Nucleus accumbens (tissue), 56 donors: Measurements from ENCODE around the gene TCERG1L.

Experiments used
- DNase-seq, 56 donors: peaks; one replicate each; lab custom pipeline; 2025; lab: John Stamatoyannopoulos, UW

The TCERG1L gene

DNA sequence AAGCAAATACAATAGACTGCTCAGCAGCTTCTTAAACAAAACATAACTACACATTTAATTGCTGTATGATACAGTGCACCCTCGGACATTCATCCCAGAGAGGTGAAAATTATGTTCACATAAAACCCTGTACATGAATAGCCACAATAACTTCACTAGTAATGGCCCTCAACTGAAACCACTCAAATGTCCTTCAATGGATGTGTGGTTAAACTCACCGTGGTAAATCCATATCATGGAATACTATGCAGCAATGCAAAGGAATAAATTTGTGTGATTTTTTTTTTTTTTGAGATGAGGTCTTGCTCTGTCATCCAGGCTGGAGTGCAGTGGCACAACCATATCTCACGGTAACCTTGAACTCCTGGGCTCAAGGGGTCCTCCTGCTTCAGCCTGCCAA lies 252.7 kb downstream of the TCERG1L start:
- no peak for DNase-seq

DNA sequence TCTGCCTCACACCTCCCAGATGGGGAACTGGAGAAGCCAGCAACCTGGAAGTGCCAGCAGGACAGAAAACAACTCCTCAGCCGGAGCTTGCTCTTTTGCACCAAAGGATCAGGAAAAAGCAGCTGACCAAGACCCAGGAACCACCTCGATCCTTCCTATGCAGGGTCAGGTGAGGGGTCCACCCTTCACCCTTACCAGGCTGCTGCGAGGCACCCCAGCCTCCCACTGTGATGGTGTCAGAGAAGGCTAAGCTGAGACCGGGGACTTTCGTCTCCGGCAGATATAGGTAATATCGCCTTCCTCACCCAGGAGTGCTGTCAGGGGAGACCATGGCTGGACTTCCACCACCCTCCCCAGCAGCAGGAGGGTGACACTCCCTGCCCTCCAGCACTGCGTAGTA lies 254.7 kb downstream of the TCERG1L start:
- DNase-seq = no peak

DNA sequence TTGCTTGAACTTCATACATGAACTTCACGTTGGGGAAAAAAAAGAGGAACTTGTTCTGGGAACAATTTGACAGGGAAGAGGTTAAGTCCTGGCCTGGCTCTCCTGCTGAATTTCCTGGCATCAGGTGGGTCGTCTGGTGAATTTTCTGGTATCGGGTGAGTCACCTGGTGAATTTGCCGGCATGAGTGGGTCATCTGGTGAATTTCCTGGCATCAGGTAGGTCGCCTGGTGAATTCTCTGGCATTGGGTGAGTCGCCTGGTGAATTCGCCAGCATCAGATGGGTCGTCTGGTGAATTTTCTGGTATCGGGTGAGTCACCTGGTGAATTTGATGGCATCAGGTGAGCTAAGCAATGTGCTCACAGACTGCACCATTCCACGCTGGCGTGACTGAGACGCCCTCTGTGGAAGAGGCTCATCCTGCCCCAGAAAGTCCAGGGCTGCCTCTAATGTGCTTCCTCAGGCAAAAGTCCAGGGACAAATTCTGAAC lies 255.4 kb downstream of the TCERG1L start:
- no peak for DNase-seq

DNA sequence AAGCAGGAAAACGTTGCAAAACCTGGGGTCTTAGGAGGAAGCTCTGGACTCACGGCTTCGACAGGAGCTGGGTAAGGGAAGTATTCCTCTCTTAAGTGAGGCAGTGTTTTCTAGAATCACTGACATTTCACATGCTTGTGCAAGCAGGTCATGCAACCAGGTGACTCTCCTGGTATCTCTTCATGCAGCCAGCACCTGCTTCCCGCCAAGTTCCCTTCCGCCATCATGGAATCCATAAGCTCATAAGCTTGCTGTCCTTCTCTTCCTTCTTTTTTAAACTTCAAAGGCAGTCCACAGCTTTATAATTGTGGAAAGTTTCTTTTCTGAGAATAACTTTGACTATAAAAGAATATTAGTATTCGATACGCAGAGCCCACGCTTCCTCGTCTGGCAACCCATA lies 256.1 kb downstream of the TCERG1L start:
- no peak for DNase-seq

DNA sequence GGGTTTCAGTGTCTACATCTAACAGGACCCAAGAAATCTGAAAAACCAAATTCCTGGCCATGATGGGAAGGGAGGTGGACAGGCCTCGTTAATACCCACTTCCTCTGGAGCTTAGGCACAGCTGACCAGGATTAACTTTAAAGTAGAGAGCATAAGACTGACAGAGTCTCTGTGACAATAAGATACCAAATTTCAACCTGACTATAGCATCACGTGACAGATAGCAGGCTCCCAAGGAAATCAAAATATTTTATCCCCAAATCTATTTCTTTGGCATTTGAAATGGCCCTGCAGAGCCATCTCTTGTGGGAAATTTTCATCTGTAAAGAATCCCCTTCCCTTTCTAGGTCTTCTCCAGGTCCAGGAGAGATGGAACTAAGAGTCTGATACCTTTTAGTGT lies 258.3 kb downstream of the TCERG1L start:
- no peak for DNase-seq

DNA sequence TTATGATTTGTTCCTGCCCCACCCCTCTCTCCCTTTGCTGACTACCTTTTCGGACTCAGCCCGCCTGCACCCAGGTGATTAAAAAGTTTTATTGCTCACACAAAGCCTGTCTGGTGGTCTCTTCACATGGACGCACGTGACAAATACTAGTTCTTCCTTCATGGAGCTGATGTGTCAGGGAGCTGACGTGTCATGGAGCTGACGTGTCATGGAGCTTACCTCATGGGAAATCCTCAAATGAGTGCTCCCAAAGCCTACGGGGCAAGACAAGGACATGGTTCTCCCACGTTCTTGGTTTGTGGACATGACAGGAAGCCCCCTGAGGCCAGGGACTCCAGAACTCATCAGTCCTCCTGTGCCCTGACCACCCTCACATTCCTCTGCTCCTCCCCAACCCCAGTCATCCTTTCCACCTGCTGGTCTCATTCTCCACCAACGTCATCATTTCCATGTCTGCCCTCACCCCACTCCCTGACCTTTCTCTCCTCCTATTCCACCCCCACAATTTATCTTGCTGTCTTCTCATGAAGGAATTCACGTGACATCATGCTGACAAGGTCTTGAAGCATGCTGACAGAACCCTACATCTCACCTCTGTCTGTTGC lies 261.3 kb downstream of the TCERG1L start:
- no peak for DNase-seq

DNA sequence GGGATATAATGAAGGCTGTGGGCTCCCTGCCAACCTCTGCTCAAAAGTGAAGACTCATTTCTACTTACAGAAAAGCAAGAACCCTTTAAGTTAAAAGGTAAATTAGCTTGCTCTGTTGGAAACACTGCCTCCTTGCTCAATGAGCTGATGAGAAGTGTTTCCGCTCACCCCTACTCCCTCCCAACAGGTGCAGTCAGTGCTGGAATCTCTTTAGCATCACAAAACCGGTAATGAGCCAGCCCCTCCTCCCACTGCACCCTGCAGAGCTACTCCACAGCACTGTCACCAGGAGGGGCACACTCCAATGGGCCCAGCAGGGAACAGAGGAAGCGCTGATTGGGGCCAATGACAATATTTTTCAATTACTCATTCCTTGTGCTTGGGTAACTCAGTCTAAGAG lies 262.5 kb downstream of the TCERG1L start:
- DNase-seq = peak in 23 of 56 donors; percentile 2 to 76 (median 40)

DNA sequence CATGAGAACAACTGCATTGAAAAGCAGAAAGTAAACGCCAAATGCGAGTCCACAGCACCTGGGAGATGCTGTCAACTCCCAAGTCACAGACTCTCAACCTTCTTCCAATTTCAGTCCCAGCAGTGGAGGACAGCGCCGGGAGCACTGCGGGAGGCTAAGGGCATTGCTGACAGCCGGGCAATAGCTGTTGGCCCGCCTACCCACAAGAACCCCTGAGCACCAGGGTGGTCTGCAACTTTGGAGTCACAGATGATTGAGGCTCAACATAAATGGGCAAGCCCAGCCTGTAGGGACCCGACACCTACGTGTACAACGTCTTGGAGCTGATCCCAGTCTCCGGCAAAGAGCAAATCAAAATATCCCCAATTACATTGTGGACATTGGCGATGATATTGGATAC lies 262.9 kb downstream of the TCERG1L start:
- no peak for DNase-seq

DNA sequence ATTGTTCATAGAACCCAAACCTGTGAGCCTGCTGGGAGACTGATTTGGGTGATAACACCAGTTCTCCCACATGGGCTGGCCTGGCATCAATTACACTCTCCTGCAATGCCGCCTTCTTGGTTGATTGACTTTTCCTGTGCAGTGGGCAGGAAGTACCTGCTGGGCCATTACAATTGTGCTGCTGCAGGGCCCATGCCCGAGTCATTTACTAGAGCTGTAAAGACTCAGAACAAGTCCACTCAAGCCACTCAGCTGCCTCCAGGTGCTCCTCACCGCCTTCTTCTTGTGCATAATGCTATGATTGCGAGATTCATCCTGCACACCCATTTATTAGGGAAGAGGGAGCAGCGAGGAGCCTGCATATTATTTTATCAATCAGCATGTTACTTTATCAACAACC lies 264.0 kb downstream of the TCERG1L start:
- no peak for DNase-seq

DNA sequence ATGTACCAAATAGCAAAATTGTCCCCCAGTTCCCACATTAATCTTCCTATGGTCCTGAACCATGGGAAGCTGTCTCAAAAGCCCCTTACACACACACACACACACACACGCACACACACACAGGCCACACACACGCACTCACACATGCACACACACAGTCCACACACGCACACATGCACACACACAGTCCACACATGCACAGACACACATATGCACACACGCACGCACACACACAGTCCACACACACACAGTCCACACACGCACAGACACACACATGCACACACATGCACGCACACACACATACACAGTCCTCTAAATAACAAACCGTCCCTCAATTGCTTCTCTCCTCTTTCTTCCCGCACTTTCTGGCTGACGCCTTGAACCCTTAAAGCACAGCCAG lies 265.3 kb downstream of the TCERG1L start:
- no peak for DNase-seq

DNA sequence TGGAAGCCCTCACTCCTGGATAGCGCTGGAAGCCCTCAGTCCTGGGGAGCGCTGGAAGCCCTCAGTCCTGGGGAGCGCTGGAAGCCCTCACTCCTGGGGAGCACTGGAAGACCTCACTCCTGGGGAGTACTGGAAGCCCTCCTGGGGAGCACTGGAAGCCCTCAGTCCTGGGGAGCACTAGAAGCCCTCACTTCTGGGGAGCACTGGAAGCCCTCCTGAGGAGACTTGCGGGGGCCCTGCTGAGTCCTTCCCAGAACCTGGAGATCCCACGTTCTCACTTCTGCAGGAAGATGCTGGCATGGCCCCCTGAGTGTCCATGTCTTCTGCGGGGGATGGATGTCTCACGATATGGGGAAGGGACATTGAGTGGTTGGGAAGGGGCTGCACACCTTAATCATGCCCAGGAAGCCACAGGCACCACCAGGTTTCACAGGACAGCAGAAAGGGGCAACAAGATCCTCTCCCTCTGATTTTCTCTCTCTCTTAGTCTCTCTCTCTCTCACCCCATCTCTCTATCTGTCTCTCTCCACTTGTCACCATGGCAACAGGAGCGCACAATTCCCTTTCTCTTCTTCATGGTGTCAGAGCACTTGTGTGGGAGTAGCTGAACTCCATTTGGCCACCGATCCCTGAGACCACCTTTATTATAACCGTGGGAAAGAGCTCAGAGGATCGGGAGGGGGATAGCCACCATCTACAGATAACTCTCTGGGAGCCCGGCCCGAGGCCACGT lies 267.0 kb downstream of the TCERG1L start:
- no peak for DNase-seq

DNA sequence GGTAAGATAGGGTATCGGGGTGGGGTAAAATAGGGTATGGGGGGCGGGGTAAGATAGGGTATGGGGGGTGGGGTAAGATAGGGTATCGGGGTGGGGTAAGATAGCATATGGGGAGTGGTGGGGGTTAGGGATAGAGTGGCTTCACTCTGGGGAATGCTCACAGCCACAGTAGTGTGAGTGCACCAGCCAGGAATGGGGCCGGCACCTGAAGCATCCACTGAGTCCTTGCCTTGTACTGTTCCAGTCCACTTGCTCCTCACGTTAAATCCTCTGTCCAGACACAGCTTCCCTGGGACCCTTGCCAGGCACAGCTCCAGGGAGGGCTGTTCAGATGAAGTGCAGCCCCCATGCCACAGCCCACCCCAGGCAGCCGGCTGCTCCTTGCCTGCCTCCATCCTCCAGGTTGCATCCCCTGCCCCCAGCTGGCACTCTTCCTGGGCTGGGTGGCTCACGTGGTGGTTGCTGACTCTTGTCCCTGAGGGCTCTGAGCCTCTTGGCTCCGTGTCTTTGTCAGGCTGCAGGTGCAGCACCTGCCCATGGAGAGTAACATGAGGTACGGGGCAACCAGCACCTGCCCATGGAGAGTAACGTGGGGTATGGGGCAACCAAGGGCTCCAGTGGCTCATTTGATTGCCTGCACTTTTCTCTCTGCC lies 268.4 kb downstream of the TCERG1L start:
- no peak for DNase-seq
